ENCODE data around the gene PPFIA1.

Gene PPFIA1

DNA sequence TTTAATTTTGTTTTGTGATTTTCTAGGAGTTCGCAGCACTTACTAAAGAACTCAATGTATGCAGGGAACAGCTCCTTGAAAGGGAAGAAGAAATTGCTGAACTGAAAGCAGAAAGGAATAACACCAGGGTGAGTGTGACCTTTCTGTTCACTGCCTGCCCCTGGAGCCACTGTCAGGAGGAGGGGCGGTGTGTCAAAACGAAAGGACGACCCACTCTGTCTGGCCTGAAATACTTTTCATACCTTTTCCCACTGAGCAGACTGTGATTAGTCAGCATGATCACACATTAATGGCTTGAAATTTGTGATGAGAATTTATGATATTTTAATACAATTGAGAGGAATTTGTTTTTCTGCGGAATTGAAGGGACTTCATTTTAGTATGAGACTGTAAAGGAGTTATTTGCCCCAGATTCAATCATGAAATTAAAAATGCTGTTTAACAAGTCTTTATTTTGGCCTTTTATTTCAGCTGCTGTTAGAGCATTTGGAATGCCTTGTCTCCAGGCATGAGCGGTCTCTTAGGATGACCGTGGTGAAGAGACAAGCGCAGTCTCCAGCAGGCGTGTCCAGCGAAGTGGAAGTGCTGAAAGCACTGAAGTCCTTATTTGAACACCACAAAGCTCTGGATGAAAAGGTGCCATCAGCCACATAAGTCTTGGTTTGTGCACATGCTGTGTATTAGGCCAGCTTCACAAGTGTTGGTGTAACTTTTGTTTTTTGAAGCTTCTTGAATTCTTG, 54.1 kb downstream of the PPFIA1 start:
- TF ChIP-seq TAF1 (IDR thresholded peaks at IDR 0.05; ENCODE audit: low read depth), result no peak
- TF ChIP-seq EGR1 (IDR thresholded peaks at IDR 0.05), result no peak
- TF ChIP-seq CEBPB (IDR thresholded peaks at IDR 0.05), result no peak
- TF ChIP-seq, protein P1, sequence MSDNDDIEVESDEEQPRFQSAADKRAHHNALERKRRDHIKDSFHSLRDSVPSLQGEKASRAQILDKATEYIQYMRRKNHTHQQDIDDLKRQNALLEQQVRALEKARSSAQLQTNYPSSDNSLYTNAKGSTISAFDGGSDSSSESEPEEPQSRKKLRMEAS (IDR thresholded peaks at IDR 0.05), result no peak
- no peak for TF ChIP-seq RAD21 (IDR thresholded peaks at IDR 0.05; ENCODE audit: low read depth)
- no peak for TF ChIP-seq CREB1 (IDR thresholded peaks at IDR 0.05; ENCODE audit: low read depth)
- no peak for TF ChIP-seq TCF12 (IDR thresholded peaks at IDR 0.05; ENCODE audit: low read depth)
- TF ChIP-seq, protein P2, sequence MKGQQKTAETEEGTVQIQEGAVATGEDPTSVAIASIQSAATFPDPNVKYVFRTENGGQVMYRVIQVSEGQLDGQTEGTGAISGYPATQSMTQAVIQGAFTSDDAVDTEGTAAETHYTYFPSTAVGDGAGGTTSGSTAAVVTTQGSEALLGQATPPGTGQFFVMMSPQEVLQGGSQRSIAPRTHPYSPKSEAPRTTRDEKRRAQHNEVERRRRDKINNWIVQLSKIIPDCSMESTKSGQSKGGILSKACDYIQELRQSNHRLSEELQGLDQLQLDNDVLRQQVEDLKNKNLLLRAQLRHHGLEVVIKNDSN (IDR thresholded peaks at IDR 0.05), result no peak
- TF ChIP-seq ZBTB7A (IDR thresholded peaks at IDR 0.05; ENCODE audit: low read depth), result no peak
- TF ChIP-seq, protein P3, sequence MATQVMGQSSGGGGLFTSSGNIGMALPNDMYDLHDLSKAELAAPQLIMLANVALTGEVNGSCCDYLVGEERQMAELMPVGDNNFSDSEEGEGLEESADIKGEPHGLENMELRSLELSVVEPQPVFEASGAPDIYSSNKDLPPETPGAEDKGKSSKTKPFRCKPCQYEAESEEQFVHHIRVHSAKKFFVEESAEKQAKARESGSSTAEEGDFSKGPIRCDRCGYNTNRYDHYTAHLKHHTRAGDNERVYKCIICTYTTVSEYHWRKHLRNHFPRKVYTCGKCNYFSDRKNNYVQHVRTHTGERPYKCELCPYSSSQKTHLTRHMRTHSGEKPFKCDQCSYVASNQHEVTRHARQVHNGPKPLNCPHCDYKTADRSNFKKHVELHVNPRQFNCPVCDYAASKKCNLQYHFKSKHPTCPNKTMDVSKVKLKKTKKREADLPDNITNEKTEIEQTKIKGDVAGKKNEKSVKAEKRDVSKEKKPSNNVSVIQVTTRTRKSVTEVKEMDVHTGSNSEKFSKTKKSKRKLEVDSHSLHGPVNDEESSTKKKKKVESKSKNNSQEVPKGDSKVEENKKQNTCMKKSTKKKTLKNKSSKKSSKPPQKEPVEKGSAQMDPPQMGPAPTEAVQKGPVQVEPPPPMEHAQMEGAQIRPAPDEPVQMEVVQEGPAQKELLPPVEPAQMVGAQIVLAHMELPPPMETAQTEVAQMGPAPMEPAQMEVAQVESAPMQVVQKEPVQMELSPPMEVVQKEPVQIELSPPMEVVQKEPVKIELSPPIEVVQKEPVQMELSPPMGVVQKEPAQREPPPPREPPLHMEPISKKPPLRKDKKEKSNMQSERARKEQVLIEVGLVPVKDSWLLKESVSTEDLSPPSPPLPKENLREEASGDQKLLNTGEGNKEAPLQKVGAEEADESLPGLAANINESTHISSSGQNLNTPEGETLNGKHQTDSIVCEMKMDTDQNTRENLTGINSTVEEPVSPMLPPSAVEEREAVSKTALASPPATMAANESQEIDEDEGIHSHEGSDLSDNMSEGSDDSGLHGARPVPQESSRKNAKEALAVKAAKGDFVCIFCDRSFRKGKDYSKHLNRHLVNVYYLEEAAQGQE (IDR thresholded peaks at IDR 0.05; ENCODE audit: low read depth), result no peak
- no peak for TF ChIP-seq FOXM1 (IDR thresholded peaks at IDR 0.05; ENCODE audit: borderline replicate concordance, low read depth)
- no peak for TF ChIP-seq EP300 (IDR thresholded peaks at IDR 0.05; ENCODE audit: borderline replicate concordance)
- TF ChIP-seq YY1 (IDR thresholded peaks at IDR 0.05; ENCODE audit: low read depth), result no peak
- no peak for TF ChIP-seq NFIC (IDR thresholded peaks at IDR 0.05)

DNA sequence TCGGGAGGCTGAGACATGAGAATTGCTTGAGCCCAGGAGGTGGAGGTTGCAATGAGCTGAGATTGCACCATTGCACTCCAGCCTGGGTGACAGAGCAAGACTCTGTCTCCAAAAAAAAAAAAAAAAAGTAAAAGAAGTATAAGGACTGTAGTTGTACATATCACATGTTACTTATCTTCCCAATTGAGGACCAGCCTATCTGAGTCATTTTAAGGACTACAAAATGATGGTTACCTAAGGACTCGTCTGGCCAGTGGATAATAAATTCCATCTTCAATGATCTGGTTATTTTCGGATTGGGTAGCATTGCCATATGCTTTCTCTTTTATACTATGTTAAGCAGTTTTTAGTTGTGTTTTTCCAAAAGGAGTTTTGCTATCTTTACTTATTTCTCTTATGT, 55.3 kb downstream of the PPFIA1 start:
- TF ChIP-seq, protein P2 (IDR thresholded peaks at IDR 0.05), result no peak
- TF ChIP-seq RAD21 (IDR thresholded peaks at IDR 0.05; ENCODE audit: low read depth), result no peak
- TF ChIP-seq YY1 (IDR thresholded peaks at IDR 0.05; ENCODE audit: low read depth), result no peak

DNA sequence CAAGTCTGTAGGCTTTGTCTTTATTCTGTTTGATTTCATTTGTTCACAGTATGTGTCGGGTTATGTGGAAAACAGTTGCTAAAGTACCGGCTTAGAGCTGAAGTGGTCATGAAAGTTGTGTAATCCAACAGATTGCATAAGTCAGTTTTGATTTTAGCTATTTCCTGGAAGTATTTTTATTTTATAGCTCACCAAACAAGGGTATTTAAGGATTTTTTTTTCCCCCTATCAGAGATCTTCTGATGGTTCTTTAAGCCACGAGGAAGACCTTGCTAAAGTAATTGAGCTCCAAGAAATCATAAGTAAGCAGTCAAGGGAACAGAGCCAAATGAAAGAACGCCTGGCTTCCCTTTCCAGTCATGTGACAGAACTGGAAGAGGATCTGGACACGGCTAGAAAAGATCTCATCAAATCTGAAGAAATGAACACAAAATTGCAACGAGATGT, 55.9 kb downstream of the PPFIA1 start:
- TF ChIP-seq TEAD4 (IDR thresholded peaks at IDR 0.05) (no peak), EP300 (IDR thresholded peaks at IDR 0.05; ENCODE audit: borderline replicate concordance) (no peak), TCF12 (IDR thresholded peaks at IDR 0.05; ENCODE audit: low read depth) (no peak), ZBTB7A (IDR thresholded peaks at IDR 0.05; ENCODE audit: low read depth) (no peak), NFIC (IDR thresholded peaks at IDR 0.05) (no peak), CEBPB (IDR thresholded peaks at IDR 0.05) (no peak), CREB1 (IDR thresholded peaks at IDR 0.05; ENCODE audit: low read depth) (no peak), TAF1 (IDR thresholded peaks at IDR 0.05; ENCODE audit: low read depth) (no peak), RAD21 (IDR thresholded peaks at IDR 0.05; ENCODE audit: low read depth) (no peak), FOXM1 (IDR thresholded peaks at IDR 0.05; ENCODE audit: borderline replicate concordance, low read depth) (no peak), YY1 (IDR thresholded peaks at IDR 0.05; ENCODE audit: low read depth) (no peak), EGR1 (IDR thresholded peaks at IDR 0.05) (no peak)
- TF ChIP-seq, protein P2 (IDR thresholded peaks at IDR 0.05), result no peak
- TF ChIP-seq, protein P1 (IDR thresholded peaks at IDR 0.05), result no peak
- TF ChIP-seq, protein P3 (IDR thresholded peaks at IDR 0.05; ENCODE audit: low read depth), result no peak

DNA sequence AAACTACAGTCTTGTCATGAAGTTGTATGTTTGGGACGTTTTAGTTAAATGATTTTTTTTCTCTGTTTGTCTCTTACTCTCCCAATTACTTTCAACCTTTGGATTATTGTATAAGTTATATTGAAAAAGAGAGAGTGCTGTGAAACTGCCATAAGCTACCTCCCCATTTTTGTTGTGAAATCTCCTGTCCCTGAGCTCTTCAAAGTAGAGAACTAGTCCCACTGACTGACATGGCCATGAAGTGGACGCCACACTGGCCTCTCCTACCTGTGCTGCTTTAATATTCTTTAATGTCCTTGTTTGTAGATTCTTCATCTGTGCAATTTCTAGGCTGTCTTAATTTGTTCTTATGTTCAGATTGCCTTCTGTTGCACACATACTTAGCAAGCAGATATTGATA, 56.3 kb downstream of the PPFIA1 start:
- no peak for TF ChIP-seq FOXM1 (IDR thresholded peaks at IDR 0.05; ENCODE audit: borderline replicate concordance, low read depth)
- TF ChIP-seq CEBPB (IDR thresholded peaks at IDR 0.05), result no peak
- no peak for TF ChIP-seq TAF1 (IDR thresholded peaks at IDR 0.05; ENCODE audit: low read depth)
- TF ChIP-seq RAD21 (IDR thresholded peaks at IDR 0.05; ENCODE audit: low read depth), result no peak
- TF ChIP-seq EGR1 (IDR thresholded peaks at IDR 0.05), result no peak
- TF ChIP-seq CREB1 (IDR thresholded peaks at IDR 0.05; ENCODE audit: low read depth), result no peak
- TF ChIP-seq, protein P3 (IDR thresholded peaks at IDR 0.05; ENCODE audit: low read depth), result no peak
- TF ChIP-seq, protein P2 (IDR thresholded peaks at IDR 0.05), result no peak
- no peak for TF ChIP-seq TEAD4 (IDR thresholded peaks at IDR 0.05)
- no peak for TF ChIP-seq NFIC (IDR thresholded peaks at IDR 0.05)
- no peak for TF ChIP-seq ZBTB7A (IDR thresholded peaks at IDR 0.05; ENCODE audit: low read depth)
- TF ChIP-seq, protein P1 (IDR thresholded peaks at IDR 0.05), result no peak
- TF ChIP-seq YY1 (IDR thresholded peaks at IDR 0.05; ENCODE audit: low read depth), result no peak
- TF ChIP-seq EP300 (IDR thresholded peaks at IDR 0.05; ENCODE audit: borderline replicate concordance), result no peak
- TF ChIP-seq TCF12 (IDR thresholded peaks at IDR 0.05; ENCODE audit: low read depth), result no peak
